ENCODE results near the gene MGAT4C. TPM values are rescaled to one million over a fixed set of nuclear protein-coding genes. Genes with fewer than 3 reads are reported as not detected.

Gene MGAT4C
- total RNA-seq, 1 experiment from 2014 or later: 0.37 TPM

DNA sequence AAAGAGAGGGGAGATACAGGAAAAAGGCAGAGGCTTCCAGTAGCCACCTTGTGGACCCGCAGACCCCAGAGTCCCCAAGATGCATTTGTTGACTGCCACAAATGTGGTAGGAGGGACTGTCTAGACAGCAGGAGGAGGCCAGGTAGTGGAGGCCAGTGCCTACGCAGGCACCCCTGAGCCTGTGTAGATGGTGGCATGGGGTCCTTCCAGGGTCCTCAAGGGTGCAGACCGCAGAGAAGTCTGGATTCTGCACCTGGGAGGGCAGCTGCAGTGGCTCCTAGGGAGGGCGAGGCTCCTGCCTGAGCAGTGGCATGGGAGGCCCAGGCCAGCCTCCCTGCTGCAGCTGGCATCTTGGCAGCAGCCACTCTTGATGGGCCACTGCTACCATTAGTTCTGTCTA is 262.4 kb downstream of the MGAT4C start:
- no peak for DNase-seq (ENCODE audit: extremely low read depth, low read depth)

GRCh38 chr12:85985996-85986395 is 270.2 kb downstream of the MGAT4C start:
- no peak for DNase-seq (ENCODE audit: extremely low read depth, low read depth)

DNA sequence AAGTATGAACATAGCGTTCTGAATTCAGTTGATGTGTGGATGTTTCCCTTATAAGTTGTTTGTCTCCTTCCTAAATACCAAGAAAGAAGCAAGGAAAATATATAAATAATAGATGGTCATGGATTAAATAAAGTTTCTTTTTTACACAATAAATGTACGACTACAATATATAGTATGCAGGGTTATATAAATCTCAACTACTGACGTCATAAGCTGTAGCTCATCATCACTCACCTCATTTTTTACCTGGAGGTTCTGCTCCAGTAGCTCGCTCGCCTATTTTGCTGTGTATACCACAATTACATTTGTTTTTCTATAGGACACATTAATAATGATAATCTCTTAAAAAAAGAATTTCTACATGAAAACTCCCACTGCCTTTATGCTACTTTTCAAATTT is 272.6 kb downstream of the MGAT4C start:
- DNase-seq (ENCODE audit: extremely low read depth, low read depth): no peak

DNA sequence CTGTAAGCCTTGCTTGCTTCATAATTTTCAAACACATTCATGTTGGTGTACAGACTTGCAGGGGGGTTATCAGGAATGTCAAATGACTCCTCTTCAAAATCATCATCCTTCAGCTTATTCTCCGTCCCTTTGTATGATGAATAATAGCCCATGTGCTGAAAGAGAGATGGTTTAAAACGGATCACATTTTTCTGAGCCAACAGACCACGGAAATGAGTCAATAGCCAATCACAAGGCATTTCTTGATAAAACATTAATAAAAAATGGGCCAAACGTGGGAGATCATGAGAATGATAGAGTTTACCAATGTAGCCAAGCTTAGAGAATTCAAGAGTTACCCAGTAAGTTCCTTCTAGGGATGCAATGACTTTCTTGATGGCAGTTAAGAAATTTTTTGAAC is 276.6 kb downstream of the MGAT4C start:
- no peak for DNase-seq (ENCODE audit: extremely low read depth, low read depth)

- DNase-seq (ENCODE audit: extremely low read depth, low read depth): no peak
Measured at GRCh38 chr12:85975716-85976115, 280.5 kb downstream of the MGAT4C start.

DNA sequence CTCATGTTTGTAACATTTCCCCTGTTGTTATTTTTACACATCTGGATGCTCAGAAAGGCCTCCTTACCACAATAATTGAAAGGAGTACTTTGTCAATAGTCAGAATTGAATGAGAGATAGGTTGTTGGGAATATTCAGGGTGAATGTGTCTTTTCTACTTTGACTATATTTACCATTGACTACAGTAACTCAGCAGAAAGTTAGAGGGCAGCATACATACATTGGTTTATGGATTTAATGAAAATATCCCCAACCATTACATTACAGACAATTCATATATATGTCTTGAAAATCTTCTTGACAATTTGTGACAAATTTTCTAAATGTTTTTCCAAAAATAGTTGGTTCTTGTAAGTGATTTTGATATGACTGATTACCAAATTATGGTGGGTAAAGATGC is 284.4 kb downstream of the MGAT4C start:
- DNase-seq (ENCODE audit: extremely low read depth, low read depth): no peak

DNA sequence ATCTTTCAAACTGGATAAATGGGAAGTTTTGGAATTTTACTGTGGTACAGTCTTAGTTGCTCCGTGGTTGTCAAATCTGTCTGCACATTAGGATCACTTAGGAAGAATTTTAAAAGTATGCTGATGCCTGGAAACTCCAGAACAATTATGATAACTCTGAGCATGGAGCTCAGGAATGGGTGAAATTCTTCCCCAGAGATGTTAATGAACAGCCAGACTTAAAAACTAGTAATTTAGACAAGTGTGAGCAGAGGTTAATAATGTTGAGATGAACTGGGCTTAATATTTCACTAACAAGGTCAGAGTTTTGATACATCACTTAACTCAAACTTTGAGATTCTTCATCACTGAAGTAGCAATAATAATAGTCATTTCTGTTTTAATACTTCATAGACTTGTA is 287.6 kb downstream of the MGAT4C start:
- no peak for DNase-seq (ENCODE audit: extremely low read depth, low read depth)

DNA sequence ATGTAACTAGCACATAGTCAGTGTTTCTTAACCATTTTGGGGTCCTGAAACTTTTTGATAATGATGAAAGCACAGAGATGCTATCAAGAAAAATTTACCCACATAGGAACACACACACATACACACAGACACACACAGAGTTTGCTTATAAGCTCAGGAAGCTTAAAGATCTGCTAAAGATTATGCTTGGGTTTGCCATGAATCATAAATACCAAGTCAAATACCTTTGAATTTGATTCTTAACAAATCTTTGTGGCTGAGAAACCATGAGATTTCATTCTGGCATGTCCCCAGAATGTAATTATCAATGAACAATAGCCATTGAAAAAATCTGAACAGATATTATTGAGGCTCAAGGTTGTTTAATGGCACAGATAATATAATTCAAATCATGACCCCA is 292.9 kb downstream of the MGAT4C start:
- DNase-seq (ENCODE audit: extremely low read depth, low read depth): no peak

DNA sequence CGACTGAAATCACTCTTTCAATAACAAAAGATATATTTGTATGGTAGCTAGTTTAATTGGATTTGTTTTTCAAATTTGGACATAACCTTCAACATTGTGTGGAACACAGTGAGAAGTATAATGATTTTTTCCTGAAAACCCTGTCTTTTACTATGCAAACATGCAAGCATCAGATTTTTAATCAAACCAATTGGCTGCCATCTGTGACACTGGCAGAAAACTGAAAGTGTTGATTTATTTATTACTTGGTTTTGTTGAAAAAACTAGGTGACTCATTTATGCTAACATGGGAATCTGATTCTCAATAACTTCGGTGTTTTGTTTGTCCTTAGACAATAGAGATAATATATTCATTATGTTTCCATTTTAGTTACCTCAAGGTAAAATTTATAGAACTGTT is 300.1 kb downstream of the MGAT4C start:
- no peak for DNase-seq (ENCODE audit: extremely low read depth, low read depth)

- DNase-seq (ENCODE audit: extremely low read depth, low read depth): no peak
Measured at GRCh38 chr12:85955127-85955526, 301.1 kb downstream of the MGAT4C start.

DNA sequence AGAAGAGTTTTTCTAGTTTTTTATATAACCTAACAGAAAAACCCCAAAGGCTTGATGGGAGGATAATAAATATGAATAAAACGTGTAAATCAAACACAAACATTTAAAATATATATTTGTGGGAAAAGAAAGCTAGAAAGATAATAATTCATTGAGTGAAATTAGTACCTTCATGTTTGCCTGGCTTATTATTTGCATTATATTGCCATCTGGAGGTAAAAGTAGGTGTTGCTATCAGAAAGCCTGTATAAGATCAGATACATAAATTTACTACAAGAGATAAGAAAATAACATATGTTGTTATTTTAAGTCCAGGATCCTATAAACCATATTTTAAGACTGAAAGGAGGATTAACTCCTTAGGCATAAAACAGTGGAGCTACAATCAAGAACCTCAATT is 304.4 kb downstream of the MGAT4C start:
- DNase-seq (ENCODE audit: extremely low read depth, low read depth): peak; percentile 12

- no peak for DNase-seq (ENCODE audit: extremely low read depth, low read depth)
Measured at GRCh38 chr12:85949253-85949652, 306.9 kb downstream of the MGAT4C start.

GRCh38 chr12:85948340-85948739 is 307.9 kb downstream of the MGAT4C start:
- no peak for DNase-seq (ENCODE audit: extremely low read depth, low read depth)

- no peak for DNase-seq (ENCODE audit: extremely low read depth, low read depth)
Measured at GRCh38 chr12:85947286-85947685, 308.9 kb downstream of the MGAT4C start.

- no peak for DNase-seq (ENCODE audit: extremely low read depth, low read depth)
Measured at GRCh38 chr12:85946375-85946774, 309.8 kb downstream of the MGAT4C start.

GRCh38 chr12:85927166-85927565 is 329.0 kb downstream of the MGAT4C start:
- no peak for DNase-seq (ENCODE audit: extremely low read depth, low read depth)

- DNase-seq (ENCODE audit: extremely low read depth, low read depth): peak; percentile 27
Measured at GRCh38 chr12:85923767-85924331, 332.3 kb downstream of the MGAT4C start.

- DNase-seq (ENCODE audit: extremely low read depth, low read depth): peak; percentile 27
Measured at GRCh38 chr12:85920324-85920947, 335.8 kb downstream of the MGAT4C start.
